Peyer's patch (tissue), 4 donors: ENCODE measurements around the gene CBARP.

ENCODE experiments used
- POLR2A ChIP-seq, 2 donors: fragments of 450-650 bp; IDR thresholded peaks; one replicate each; pipeline ENCODE4 v1.5.1; 2017; ENCODE audit warnings: antibody characterized with exemption in 2 of 2, mild to moderate bottlenecking in 2 of 2, moderate library complexity in 2 of 2
- TF ChIP-seq, protein P1 (sequence below), 6 experiments: fragments of 450-650 bp in 4 of 6; fragments of 200-600 bp in 2 of 6; sonication (generic) in 1 of 6; IDR thresholded peaks; one replicate each; pipeline ENCODE4 v1.5.1; 2017 to 2019; ENCODE audit warnings: antibody characterized with exemption in 6 of 6, mild to moderate bottlenecking in 3 of 6, moderate library complexity in 1 of 6

DNA sequence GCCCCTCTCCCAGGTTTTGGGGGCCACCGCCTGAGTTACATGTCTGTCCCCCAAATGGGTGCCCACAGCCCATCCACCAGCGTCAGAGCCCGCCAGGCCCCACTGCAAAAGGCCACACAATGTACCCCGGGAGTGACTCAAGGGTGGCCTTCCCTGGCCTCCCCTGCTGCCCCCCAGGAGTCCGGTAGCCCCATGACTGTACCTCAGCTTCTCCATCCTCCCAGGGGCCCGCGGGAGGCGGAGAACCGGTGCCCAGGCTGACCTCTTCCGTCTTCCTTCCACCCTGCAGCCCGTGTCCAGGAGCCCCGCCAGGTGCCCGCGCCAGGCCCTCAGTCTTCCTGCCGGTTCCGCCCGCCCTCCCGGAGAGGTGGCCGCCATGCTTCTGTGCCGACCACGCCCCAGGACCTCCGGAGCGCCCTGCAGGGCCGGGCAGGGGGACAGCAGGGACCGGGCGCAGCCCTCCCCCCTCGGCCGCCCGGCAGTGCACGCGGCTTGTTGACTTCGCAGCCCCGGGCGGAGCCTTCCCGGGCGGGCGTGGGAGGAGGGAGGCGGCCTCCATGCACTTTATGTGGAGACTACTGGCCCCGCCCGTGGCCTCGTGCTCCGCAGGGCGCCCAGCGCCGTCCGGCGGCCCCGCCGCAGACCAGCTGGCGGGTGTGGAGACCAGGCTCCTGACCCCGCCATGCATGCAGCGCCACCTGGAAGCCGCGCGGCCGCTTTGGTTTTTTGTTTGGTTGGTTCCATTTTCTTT, 10.3 kb downstream of the CBARP start:
- TF ChIP-seq, protein P1, sequence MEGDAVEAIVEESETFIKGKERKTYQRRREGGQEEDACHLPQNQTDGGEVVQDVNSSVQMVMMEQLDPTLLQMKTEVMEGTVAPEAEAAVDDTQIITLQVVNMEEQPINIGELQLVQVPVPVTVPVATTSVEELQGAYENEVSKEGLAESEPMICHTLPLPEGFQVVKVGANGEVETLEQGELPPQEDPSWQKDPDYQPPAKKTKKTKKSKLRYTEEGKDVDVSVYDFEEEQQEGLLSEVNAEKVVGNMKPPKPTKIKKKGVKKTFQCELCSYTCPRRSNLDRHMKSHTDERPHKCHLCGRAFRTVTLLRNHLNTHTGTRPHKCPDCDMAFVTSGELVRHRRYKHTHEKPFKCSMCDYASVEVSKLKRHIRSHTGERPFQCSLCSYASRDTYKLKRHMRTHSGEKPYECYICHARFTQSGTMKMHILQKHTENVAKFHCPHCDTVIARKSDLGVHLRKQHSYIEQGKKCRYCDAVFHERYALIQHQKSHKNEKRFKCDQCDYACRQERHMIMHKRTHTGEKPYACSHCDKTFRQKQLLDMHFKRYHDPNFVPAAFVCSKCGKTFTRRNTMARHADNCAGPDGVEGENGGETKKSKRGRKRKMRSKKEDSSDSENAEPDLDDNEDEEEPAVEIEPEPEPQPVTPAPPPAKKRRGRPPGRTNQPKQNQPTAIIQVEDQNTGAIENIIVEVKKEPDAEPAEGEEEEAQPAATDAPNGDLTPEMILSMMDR (IDR thresholded peaks at IDR 0.05), result no peak
- TF ChIP-seq POLR2A (IDR thresholded peaks at IDR 0.05), result no peak
